Stomach (tissue), 9 donors: ENCODE data around the gene NAV1. TPM values are rescaled to one million over a fixed set of nuclear protein-coding genes. Genes with fewer than 3 reads are reported as not detected.

Experiments
- DNase-seq, 2 donors: peaks; one replicate each; pipeline versions ENCODE4 v3.0.0 to v3.0.0-alpha.2; 2013 to 2019
- H3K27ac ChIP-seq, 5 donors: fragments of 200-600 bp in 4 of 5; sonication (generic) in 4 of 5; one replicate each; pipeline ENCODE4 v1.5.1; 2013 to 2019; ENCODE audit warnings: mild to moderate bottlenecking in 1 of 5, moderate library complexity in 1 of 5
- H3K27me3 ChIP-seq, 3 donors: fragments of 200-600 bp; sonication (generic); one replicate each; pipeline ENCODE4 v1.5.1; 2017 to 2019; ENCODE audit warnings: mixed run types in 1 of 3
- H3K36me3 ChIP-seq, 4 donors: fragments of 200-600 bp; sonication (generic); 1 replicate in 3 of 4; 2 replicates in 1 of 4; pipeline ENCODE4 v1.5.1; 2016 to 2019
- H3K4me1 ChIP-seq, 4 donors: fragments of 200-600 bp; sonication (generic); one replicate each; pipeline ENCODE4 v1.5.1; 2016 to 2019
- H3K4me3 ChIP-seq, 4 donors: fragments of 200-600 bp; sonication (generic) in 3 of 4; one replicate each; pipeline ENCODE4 v1.5.1; 2016 to 2019; ENCODE audit warnings: mild to moderate bottlenecking in 1 of 4
- H3K9me3 ChIP-seq, 4 donors: fragments of 200-600 bp; sonication (generic); one replicate each; pipeline ENCODE4 v1.5.1; 2016 to 2019
- EP300 ChIP-seq: sonication (generic); formaldehyde crosslinking; IDR thresholded peaks from one replicate; pipeline ENCODE4 v1.6.1; 2017; ENCODE audit warnings: antibody characterized with exemption
- POLR2A ChIP-seq, 4 donors: fragments of 450-650 bp; IDR thresholded peaks; one replicate each; pipeline ENCODE4 v1.6.1; 2016; ENCODE audit warnings: antibody characterized with exemption in 4 of 4, control low read depth in 2 of 4, mild to moderate bottlenecking in 1 of 4, moderate library complexity in 1 of 4
- POLR2AphosphoS5 ChIP-seq, 3 donors: sonication (generic); formaldehyde crosslinking; IDR thresholded peaks; one replicate each; pipeline ENCODE4 v1.6.1; 2016; ENCODE audit warnings: antibody characterized with exemption in 3 of 3
- WGBS, 5 donors: extraction: QIAGEN DNeasy Blood & Tissue Kit in 3 of 5; methylation state at CpG; one replicate each; pipeline versions ENCODE4 v1.1.5 to v1.1.7; 2013 to 2018; 5-methylcytosine and 5-hydroxymethylcytosine counted together
- intact Hi-C: fragments of 100-400 bp; cut with DNase I; formaldehyde crosslinking; loops from one replicate; pipeline ENCODE4 v1.15.1; 2023; ENCODE audit warnings: low total_unique reads
- polyA plus RNA-seq, 3 donors: library from polyadenylated mRNA; stranded (reverse); fragments of 200-250 nt; gene quantifications; one replicate each; pipeline ENCODE4 v1.2.3, GENCODE V29; 2013
- total RNA-seq, 5 donors: library from RNA; depleted of rRNA; stranded (reverse); fragments of >200 nt; gene quantifications; one replicate each; pipeline versions ENCODE4 v1.1.0 to v1.2.3, GENCODE V29; 2014 to 2016
- TF ChIP-seq, protein P1 (sequence below), 7 experiments: fragments of 450-650 bp in 4 of 7; fragments of 200-600 bp in 3 of 7; sonication (generic) in 3 of 7; IDR thresholded peaks; one replicate each; pipeline ENCODE4 v1.5.1; 2016 to 2019; ENCODE audit warnings: antibody characterized with exemption in 7 of 7, control low read depth in 2 of 7, mild to moderate bottlenecking in 1 of 7
- donor health status: healthy with polysubstance abuse.
- donor health status: Bipolar disorder and iron deficiency.
- donor health status: healthy.

Gene NAV1
- total and polyA plus RNA-seq, 8 donors = 3.0 to 33.0 (median 11.9) TPM

DNA sequence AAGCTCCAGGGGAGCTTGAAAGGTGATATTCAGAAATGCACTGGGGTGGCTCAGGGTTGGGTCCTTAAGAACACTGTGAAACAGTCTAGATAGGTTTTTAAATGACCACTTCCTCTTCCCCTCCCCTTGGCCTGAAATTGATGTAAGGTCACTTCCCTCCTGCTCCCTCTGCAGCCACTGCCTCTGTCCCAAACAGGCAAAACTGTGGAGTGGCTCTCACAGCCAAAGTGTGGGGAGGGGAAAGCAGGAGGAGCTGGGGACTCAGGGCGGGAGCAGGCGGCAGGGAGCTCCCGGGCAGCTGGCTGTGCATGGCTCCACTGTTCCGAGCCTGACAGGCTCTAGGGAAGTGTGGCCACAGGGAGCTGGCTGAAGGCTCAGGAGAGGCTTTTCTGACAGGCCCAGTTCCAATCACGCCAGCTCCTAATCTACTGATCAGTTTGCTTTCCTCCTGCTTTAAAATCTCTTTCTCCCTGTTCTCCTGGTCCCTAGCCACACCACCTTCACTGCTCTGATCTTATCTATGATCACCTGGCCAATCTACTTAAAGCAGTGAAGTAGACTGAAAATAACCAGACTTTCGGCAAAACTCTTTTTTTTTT, 26.9 kb upstream of the NAV1 start:
- Histone ChIP-seq H3K4me1 (peaks cover 27 to 63% (median 41%) of the 10 kb centered on the region in 4 donors), H3K27me3 (no peaks in the 10 kb centered on the region), H3K9me3 (no peaks in the 10 kb centered on the region), H3K36me3 (no peaks in the 10 kb centered on the region), H3K27ac (peak overlapping the region; percentile 78 to 95 (median 87)), H3K4me3 (no peak overlapping the region)
- 11 to 30% (median 15%) methylated on average over 6 of the region's 6 CpGs for WGBS, 5 donors
- no peak for TF ChIP-seq EP300
- TF ChIP-seq POLR2A (IDR thresholded peaks at IDR 0.05) = no peak
- TF ChIP-seq POLR2AphosphoS5 (IDR thresholded peaks at IDR 0.05) = peak in 2 of 3 donors; percentile 19 to 25
- TF ChIP-seq, protein P1, sequence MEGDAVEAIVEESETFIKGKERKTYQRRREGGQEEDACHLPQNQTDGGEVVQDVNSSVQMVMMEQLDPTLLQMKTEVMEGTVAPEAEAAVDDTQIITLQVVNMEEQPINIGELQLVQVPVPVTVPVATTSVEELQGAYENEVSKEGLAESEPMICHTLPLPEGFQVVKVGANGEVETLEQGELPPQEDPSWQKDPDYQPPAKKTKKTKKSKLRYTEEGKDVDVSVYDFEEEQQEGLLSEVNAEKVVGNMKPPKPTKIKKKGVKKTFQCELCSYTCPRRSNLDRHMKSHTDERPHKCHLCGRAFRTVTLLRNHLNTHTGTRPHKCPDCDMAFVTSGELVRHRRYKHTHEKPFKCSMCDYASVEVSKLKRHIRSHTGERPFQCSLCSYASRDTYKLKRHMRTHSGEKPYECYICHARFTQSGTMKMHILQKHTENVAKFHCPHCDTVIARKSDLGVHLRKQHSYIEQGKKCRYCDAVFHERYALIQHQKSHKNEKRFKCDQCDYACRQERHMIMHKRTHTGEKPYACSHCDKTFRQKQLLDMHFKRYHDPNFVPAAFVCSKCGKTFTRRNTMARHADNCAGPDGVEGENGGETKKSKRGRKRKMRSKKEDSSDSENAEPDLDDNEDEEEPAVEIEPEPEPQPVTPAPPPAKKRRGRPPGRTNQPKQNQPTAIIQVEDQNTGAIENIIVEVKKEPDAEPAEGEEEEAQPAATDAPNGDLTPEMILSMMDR (IDR thresholded peaks at IDR 0.05) = peak in 1 of 7 experiments; percentile 17
- intact Hi-C loops = no loop called here
- DNase-seq = peak; percentile 72 to 76

DNA sequence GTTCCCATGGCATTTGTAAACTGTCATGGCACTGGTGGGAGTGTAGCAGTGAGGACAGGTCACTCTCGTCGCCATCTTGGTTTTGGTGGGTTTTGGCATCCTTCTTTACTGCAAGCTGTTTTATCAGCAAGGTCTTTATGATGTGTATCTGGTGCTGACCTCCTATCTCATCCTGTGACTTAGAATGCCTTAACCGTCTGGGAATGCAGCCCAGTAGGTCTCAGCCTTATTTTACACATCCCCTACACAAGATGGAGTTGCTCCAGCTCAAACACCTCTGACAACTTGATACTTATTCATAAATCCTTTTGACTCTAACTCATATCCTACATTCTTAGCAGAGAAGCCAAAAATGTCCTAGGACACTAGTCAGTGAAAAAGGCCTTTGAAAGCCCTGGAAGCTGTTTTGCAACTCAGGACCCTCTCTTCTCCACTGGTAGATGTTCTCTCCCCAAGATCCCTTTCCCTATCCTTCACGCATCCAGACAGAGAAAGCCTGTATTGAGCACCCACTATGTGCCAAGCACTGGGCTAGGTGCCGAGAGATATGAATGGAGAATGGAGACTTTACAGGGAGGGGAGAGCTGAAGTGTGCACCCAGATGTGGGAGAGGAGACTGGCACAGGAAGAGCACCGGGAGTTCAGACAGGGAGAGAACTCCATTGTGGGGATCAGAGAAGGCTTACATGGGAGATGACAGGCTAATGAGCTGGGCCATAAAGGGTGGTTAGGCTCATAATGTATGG, 25.3 kb upstream of the NAV1 start:
- peak overlapping the region in 3 of 5 donors; percentile 83 to 95 (median 90) for H3K27ac ChIP-seq
- H3K4me3 ChIP-seq = no peak overlapping the region
- H3K9me3 ChIP-seq = no peaks in the 10 kb centered on the region
- no peaks in the 10 kb centered on the region for H3K36me3 ChIP-seq
- DNase-seq = peak in 1 of 2 donors; percentile 3
- WGBS, 5 donors = 89 to 97% (median 94%) methylated on average over 6 of the region's 6 CpGs
- intact Hi-C loops = no loop called here
- no peaks in the 10 kb centered on the region for H3K27me3 ChIP-seq
- TF ChIP-seq POLR2AphosphoS5 (IDR thresholded peaks at IDR 0.05) = no peak
- H3K4me1 ChIP-seq = peaks cover 18 to 59% (median 34%) of the 10 kb centered on the region in 4 donors

DNA sequence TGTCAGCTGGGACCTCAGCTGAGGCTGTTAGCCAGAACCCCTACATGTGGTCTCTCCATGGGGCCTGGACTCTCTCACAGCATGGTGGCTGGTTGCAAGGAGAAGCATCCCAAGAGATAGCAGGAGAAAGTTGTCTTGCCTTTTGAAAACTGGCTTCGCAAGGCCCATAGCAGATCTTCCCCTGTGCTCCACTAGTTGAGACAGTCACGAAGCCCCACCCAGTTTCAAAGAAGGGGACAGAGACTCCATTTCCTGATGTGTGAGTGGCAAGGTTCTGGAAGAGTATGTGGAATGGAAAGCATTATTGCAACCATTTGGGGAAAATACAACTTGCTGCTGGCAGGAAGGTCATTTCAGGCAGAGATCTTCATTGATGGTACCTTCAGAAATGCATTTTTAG, 24.5 kb upstream of the NAV1 start:
- 93 to 100% (median 97%) methylated on average over 2 of the region's 2 CpGs for WGBS, 5 donors
- H3K27ac ChIP-seq = no peak overlapping the region
- DNase-seq = peak in 1 of 2 donors; percentile 5

DNA sequence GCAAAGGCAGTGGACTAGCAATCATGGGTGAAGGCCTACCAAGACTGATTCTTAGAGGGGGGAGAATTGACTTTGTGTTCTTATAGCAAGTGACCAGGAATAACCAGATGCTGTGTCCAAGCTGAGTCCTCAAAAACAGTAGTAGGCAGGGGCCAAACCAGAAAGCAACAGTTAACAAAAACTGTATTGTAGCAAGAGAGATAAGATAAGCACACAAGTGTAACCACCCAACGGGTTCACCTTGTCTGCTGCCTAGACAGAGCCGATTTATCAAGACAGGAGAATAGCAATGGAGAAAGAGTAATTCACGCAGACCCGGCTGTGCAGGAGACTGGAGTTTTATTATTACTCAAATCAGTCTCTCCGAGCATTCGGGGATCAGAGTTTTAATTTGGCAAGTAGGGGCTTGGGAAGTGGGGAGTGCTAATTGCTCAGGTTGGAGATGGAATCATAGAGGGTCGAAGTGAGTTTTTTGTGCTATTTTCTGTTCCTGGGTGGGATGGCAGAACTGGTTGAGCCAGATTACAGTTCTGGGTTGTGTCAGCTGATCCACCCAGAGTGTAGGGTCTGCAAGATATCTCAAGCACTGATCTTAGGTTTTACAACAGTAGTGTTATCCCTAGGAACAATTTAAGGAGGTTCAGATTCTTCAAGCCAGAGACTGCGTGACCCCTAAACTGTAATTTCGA, 23.7 kb upstream of the NAV1 start:
- WGBS, 5 donors = 50 to 78% (median 53%) methylated on average over 9 of the region's 9 CpGs
- Histone ChIP-seq H3K27me3 (no peaks in the 10 kb centered on the region), H3K4me3 (no peak overlapping the region), H3K27ac (no peak overlapping the region), H3K4me1 (peaks cover 18 to 55% (median 34%) of the 10 kb centered on the region in 4 donors), H3K36me3 (no peaks in the 10 kb centered on the region), H3K9me3 (no peaks in the 10 kb centered on the region)
- intact Hi-C loops = no loop called here
- TF ChIP-seq, protein P1 (IDR thresholded peaks at IDR 0.05) = no peak
- TF ChIP-seq EP300 (no peak), POLR2A (IDR thresholded peaks at IDR 0.05) (no peak), POLR2AphosphoS5 (IDR thresholded peaks at IDR 0.05) (no peak)
- peak in 1 of 2 donors; percentile 32 for DNase-seq

More for the DNA sequence above, 24.5 kb upstream of the NAV1 start:
- Histone ChIP-seq H3K4me3 (no peak overlapping the region), H3K27me3 (no peaks in the 10 kb centered on the region), H3K4me1 (peaks cover 18 to 55% (median 34%) of the 10 kb centered on the region in 4 donors), H3K36me3 (no peaks in the 10 kb centered on the region), H3K9me3 (no peaks in the 10 kb centered on the region)
- TF ChIP-seq POLR2A (IDR thresholded peaks at IDR 0.05) (no peak), EP300 (no peak)
- TF ChIP-seq, protein P1 (IDR thresholded peaks at IDR 0.05) = no peak
- intact Hi-C loops = no loop called here
